NCI-H2107 (cell line): ENCODE results near the gene ALKBH8.
A peak's percentile ranks its signal among the peaks of the same experiment; 100 is the strongest.
"Not testable (repeated sequence)": the region's sequence is repeated elsewhere in the genome, so short reads cannot be mapped to it uniquely, and the experiment has no call there.

Source experiments
- DNase-seq: peaks from one replicate; lab custom pipeline; 2025; lab: John Stamatoyannopoulos, UW

ALKBH8 gene

GRCh38 chr11:107504981-107505380 lies 60.6 kb downstream of the ALKBH8 start:
- no peak for DNase-seq

- no peak for DNase-seq
Measured at GRCh38 chr11:107501713-107502112, 63.8 kb downstream of the ALKBH8 start.

DNA sequence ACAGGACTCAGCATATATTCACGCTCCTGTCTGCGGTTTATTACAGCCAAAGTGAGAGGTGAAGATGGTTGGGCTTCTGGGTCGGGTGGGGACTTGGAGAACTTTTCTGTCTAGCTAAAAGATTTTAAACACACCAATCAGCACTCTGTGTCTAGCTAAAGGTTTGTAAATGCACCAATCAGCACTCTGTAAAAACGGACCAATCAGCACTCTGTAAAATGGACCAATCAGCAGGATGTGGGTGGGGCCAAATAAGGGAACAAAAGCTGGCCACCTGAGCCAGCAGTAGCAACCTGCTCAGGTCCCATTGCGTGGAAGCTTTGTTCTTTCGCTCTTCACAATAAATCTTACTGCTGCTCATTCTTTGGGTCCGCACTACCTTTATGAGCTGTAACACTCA lies 68.2 kb downstream of the ALKBH8 start:
- not testable (repeated sequence) for DNase-seq

- no peak for DNase-seq
Measured at GRCh38 chr11:107496011-107496410, 69.5 kb downstream of the ALKBH8 start.

GRCh38 chr11:107494055-107494454 lies 71.5 kb downstream of the ALKBH8 start:
- no peak for DNase-seq

GRCh38 chr11:107493117-107493516 lies 72.4 kb downstream of the ALKBH8 start:
- DNase-seq = no peak

- no peak for DNase-seq
Measured at GRCh38 chr11:107490836-107491235, 74.7 kb downstream of the ALKBH8 start.

GRCh38 chr11:107482234-107482633 lies 83.3 kb downstream of the ALKBH8 start:
- no peak for DNase-seq

DNA sequence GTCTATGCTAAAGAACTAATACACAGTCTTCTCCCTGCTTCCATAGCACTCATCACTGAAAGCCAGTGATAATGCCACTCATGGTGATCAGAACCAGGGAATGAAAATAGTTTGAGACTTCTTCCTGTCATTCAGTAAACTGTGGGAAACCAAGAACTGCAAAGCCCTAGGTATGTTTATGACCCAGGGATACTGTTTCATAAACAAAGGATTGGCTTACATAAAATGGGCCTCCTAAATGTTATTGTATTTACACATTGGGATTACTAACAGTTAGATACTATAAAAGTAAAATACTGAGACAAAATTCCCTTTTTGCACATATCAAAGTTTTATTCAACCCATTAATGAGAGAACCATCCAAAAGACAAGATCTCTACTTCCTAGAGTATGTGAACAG lies 86.6 kb downstream of the ALKBH8 start:
- no peak for DNase-seq

DNA sequence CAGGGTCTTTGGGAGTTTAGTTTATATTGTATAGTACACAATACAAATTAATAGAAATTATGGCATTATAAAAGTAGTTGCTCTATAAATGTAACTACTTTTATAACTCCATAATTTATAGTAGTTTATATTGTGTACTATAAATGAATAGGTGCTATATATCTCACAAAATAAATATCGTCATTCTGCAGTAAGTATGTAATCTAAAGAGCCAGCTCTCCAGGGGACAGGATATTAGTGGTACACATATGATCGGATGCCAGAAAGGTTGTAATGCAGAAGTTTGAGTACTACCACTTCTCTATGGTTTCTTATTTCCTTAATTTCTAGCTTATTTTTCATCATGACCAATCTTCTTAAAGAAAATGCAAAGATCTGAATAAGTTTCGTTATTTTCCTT lies 87.7 kb downstream of the ALKBH8 start:
- no peak for DNase-seq

- DNase-seq = no peak
Measured at GRCh38 chr11:107473792-107474191, 91.7 kb downstream of the ALKBH8 start.

DNA sequence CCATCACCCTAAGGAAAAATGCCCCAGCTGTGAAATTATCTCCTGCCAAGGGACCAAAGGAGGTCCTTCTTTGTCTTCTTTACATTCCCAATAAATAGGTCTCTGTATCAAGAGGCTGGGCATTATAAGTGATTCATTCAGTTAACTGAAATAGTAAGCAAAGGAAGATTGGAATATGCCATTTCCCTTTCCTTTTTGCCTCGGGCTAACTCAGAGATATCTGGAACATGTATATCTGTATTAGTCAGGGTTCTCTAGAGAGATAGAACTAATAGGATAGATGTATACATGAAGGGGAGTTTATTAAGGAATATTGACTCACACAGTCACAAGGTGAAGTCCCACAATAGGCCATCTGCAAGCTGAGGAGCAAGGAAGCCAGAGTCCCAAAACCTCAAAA lies 92.6 kb downstream of the ALKBH8 start:
- DNase-seq = no peak

DNA sequence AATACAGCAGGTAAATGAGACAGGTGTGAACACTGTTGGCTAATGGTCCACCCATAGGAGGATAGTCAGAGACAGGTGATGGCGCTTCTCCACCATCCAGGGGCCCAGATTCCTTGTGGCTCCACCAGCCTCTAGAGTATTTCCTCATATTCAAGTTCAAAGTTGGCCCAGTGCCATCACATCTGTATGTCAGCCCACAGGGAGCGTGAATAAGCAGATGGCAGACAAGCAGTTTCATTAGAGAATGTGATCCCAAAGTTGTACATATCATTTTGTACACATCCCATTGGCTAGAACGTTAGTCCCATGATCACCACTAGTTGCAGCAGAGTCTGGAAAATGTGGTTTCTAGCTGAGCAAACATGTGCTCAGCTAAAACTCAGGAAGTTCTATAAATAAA lies 96.9 kb downstream of the ALKBH8 start:
- no peak for DNase-seq

- DNase-seq = no peak
Measured at GRCh38 chr11:107467696-107468095, 97.8 kb downstream of the ALKBH8 start.

DNA sequence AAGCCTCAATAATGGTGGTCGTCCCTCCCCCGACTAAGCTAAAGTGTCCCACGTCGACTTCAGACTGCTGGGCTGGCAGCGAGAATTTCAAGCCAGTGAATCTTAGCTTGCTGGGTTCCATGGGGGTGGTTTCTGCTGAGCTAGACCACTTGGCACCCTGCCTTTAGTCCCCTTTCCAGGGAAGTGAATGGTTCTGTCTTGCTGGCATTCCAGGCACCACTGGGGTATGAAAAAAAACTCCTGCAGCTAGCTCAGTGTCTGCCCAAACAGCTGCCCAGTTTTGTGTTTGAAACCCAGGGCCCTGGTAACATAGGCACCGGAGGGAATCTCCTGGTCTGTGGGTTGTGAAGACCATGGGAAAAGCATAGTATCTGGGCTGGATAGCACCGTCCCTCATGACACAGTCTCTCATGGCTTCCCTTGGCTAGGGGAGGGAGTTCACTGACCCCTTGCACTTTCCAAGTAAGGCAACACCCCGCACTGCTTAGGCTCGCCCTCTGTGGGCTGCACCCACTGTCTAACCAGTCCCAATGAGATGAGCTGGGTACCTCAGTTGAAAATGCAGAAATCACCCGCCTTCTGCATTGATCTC lies 99.2 kb downstream of the ALKBH8 start:
- DNase-seq = not testable (repeated sequence)

DNA sequence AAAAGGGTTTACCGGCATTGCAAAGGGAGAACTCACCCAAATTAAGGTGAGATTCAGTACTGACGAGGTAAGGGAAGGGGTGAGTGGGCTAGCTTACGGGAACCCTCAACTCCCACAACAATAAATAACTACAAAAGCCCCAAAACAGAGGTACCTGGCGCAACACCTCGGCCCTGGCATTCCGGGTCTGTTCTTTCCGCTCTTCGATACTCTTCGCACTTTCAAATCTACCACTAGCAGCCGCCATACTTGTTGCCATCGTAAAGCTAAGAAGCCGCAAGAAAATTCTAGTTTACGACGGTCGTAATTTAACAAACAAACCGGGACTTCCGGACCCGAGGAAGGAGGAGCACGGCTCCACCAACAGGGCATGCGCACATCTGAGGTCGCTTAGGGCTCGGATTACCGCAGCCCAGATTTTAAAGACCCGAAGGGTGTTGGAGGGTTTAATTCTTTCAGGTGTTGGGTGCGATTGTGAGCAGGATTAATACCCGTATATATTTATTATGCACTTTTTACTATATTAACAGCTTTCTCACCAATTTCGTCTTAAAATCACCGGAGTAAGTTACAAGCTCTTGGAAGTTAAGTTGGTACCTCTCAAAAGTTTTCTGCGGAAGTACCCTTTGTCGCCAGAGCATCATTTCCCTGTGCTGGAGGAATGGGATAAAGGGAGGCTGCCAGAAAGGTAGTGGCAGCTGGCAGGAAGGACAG lies 107.8 kb downstream of the ALKBH8 start, which contains the start of gene CWF19L2:
Gene CWF19L2, minus strand, starts transcription at position 268 of the 714 bp plus-strand sequence. Its CDS starts 9 bp downstream, at position 259.
- DNase-seq = peak; percentile 81

- no peak for DNase-seq
Measured at GRCh38 chr11:107457205-107457557, 108.4 kb downstream of the ALKBH8 start.

DNA sequence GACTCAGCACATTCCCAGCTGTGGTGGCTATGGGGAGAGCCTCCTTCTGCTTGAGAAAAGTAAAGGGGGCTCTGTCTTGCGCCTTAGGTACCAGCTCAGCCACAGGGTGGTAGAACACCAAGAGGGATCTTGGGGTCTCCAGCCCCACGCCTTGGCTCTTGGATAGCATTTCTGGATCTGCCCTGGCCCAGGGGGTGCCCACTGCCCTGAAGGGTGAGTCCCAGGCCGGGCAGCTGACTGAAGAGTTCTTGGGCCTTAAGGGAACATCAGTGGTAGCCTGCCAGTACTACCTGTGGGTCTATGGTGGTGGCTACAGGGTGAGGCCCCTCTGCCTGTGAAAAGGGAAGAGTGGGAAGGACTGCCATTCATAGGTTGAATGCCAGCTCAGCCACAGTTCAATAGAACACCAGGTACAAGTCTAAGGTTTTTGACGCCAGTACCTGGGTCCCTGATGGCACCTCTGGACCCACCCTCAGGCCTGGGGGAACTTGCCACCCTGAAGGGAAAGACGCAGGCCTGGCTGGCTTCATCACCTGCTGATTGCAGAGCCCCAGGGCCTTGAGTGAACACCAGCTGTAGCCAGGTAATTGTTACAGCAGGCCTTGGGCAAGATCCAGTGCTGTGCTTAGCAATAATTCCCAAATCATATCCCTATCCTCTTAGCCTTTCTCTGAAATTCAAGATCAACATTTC lies 111.8 kb downstream of the ALKBH8 start:
- no peak for DNase-seq
